Mucosa of rectum (tissue), 2 donors: ENCODE measurements around the gene FAM83G.

Experiments
- H3K27ac ChIP-seq, 2 donors: one replicate each; pipeline ENCODE4 v1.7.0; 2013; ENCODE audit warnings: inconsistent platforms in 2 of 2, low read depth in 2 of 2, low read length in 2 of 2
- H3K27me3 ChIP-seq, 2 donors: one replicate each; pipeline ENCODE4 v1.7.0; 2013; ENCODE audit warnings: low read length in 2 of 2; ENCODE audit not compliant: control insufficient read depth in 2 of 2, insufficient read depth in 2 of 2
- H3K36me3 ChIP-seq, 2 donors: one replicate each; pipeline ENCODE4 v1.7.0; 2013; ENCODE audit warnings: low read length in 2 of 2; ENCODE audit not compliant: control insufficient read depth in 2 of 2, insufficient read depth in 2 of 2
- H3K4me1 ChIP-seq, 2 donors: one replicate each; pipeline ENCODE4 v1.7.0; 2013; ENCODE audit warnings: low read length in 2 of 2, mild to moderate bottlenecking in 1 of 2; ENCODE audit not compliant: control insufficient read depth in 2 of 2, insufficient read depth in 2 of 2
- H3K4me3 ChIP-seq, 2 donors: one replicate each; pipeline ENCODE4 v1.7.0; 2013; ENCODE audit warnings: low read length in 2 of 2
- H3K9ac ChIP-seq, 2 donors: one replicate each; pipeline ENCODE4 v1.7.0; 2013; ENCODE audit warnings: low read length in 2 of 2, low read depth in 1 of 2, mild to moderate bottlenecking in 1 of 2
- H3K9me3 ChIP-seq, 2 donors: one replicate each; pipeline ENCODE4 v1.7.0; 2013; ENCODE audit warnings: low read length in 2 of 2; ENCODE audit not compliant: control insufficient read depth in 2 of 2
- donor health status: healthy.
- donor health status: Normal muscosa, but diverticular disease.

Gene FAM83G

DNA sequence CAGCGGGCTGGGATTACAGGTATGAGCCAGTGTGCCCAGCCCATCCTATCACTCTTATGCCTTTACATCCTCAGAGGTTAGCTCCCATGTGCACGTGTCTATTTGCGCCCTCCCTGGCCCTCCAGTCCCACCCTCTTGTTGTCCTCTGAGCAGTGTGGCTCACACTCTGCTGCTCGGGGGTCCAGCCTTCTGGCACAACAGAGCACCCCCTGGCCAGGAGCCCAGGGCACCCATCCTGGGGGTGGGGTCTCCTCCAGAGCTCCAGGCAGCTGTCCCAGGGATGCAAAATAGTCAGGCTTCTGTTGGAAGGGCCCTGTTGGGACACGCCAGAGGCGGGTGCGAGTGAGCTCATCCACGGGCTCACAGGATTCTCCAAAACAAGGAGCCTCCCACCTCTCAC is 11.7 kb upstream of the FAM83G start:
- H3K4me3 ChIP-seq: no peak overlapping the region
- H3K36me3 ChIP-seq: no peaks in the 10 kb centered on the region
- H3K9me3 ChIP-seq: no peaks in the 10 kb centered on the region
- H3K9ac ChIP-seq: no peak overlapping the region
- no peak overlapping the region for H3K27ac ChIP-seq
- H3K27me3 ChIP-seq: no peaks in the 10 kb centered on the region
- peaks cover 13 to 25% of the 10 kb centered on the region in 2 donors for H3K4me1 ChIP-seq

DNA sequence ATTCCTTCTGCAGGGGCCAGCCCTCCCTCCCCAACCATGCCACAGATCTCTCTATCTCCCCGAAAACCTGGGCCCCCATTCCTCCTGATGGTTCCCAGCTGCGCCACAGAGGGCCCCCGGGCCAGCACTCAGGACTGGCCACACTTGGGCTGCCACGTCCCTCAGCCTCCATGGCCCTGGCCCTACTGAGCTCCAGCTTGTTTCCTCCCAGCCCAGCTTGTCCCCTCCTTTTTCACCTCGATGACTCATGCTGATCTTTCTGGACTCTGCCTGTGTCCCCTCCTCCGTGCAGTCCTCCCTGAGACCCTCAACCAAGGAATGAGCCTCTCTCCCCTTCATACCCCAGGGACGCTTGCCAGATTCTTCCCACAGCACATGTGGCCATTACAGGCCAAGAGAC is 10.9 kb upstream of the FAM83G start:
- H3K36me3 ChIP-seq: no peaks in the 10 kb centered on the region
- H3K4me3 ChIP-seq: no peak overlapping the region
- H3K9ac ChIP-seq: no peak overlapping the region
- no peaks in the 10 kb centered on the region for H3K27me3 ChIP-seq
- no peak overlapping the region for H3K27ac ChIP-seq
- H3K4me1 ChIP-seq: peaks cover 20 to 33% of the 10 kb centered on the region in 2 donors
- no peaks in the 10 kb centered on the region for H3K9me3 ChIP-seq

DNA sequence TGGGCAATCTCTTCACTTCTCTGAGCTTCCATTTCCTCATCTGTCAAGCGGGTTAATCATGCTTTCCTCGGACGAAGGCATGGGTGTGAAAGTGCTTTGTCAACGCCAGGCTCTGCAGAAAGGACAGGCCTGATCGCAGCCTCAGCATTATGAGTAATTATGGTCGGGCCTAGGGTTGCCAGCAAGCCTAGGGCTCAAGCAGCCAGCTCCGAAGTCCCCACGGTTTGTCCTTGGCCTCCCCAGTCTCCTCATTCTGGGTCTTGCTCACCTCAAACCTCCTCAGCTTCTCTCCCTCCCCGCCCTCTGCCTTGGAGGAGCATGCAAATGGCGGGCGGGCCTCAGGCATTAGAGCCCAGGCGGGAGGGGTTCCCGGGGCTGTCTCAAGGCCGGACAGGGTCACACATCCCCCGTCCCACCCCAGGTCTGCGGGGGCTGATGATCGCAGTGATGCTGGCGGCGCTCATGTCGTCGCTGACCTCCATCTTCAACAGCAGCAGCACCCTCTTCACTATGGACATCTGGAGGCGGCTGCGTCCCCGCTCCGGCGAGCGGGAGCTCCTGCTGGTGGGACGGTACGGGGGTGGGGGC is 10.2 kb upstream of the FAM83G start:
- H3K4me3 ChIP-seq: no peak overlapping the region
- H3K27me3 ChIP-seq: no peaks in the 10 kb centered on the region
- H3K9ac ChIP-seq: no peak overlapping the region
- no peak overlapping the region for H3K27ac ChIP-seq
- no peaks in the 10 kb centered on the region for H3K9me3 ChIP-seq
- no peaks in the 10 kb centered on the region for H3K36me3 ChIP-seq
- H3K4me1 ChIP-seq: peaks cover 24 to 35% of the 10 kb centered on the region in 2 donors

DNA sequence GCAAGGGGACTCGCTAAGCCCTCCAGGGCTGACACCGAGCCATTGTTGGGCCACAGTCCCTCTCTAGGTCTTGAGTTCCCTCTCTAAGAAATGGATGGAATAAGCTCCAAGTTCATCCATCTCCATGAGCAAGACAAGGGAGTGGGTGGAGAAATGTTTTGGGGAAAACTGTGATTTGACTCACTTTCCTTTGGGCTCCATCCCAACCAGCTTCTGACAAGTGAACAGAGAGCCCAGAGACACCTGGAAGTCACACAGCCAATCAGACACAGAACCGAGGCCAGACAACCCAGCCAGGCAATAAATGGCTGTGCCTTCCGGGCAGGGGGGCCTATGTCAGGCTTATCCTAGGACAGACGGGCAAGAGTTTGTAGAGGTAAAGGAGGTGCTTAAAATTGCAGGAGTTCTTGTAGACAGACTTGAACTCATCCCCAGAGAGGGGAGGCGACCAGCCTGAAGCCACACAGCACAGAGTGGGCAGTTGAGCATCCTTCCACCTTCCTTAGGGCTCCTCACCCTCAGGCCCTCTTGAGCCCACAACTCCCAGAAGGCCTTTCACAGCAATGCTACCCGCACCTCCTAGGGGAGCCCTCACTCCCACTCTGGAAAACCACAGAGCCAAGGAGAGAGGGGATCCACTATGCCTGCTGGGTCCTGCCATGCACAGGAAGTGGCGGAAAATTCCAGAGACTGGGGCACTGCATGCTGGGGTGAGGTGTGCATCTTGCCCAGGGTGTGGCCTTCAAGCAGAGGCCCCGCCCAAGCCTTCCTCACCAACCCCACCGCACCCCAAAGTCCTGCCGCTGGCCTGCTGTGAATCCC is 9.5 kb upstream of the FAM83G start:
- H3K9me3 ChIP-seq: no peaks in the 10 kb centered on the region
- H3K27ac ChIP-seq: no peak overlapping the region
- H3K36me3 ChIP-seq: no peaks in the 10 kb centered on the region
- H3K27me3 ChIP-seq: no peaks in the 10 kb centered on the region
- no peak overlapping the region for H3K4me3 ChIP-seq
- H3K9ac ChIP-seq: no peak overlapping the region
- peaks cover 24 to 35% of the 10 kb centered on the region in 2 donors for H3K4me1 ChIP-seq

DNA sequence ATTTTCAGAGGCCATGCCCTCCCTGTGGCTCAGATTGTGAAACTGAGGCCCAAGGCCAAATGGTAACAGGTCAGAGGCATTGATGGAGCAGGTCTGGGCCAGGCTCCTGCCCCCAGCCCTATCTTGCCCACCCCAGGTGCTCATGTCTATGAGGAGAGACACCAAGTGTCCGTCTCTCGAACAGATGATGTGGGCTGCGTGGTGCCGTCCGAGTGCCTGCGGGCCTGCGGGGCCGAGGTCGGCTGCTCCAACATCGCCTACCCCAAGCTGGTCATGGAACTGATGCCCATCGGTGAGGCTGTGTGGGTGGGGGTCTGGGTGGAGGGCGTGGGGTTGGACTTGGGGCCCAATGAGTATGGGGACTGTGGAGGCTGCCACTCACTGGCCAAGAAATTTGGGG is 8.7 kb upstream of the FAM83G start:
- peaks cover 24 to 33% of the 10 kb centered on the region in 2 donors for H3K4me1 ChIP-seq
- H3K36me3 ChIP-seq: no peaks in the 10 kb centered on the region
- H3K9me3 ChIP-seq: no peaks in the 10 kb centered on the region
- no peak overlapping the region for H3K9ac ChIP-seq
- no peaks in the 10 kb centered on the region for H3K27me3 ChIP-seq
- no peak overlapping the region for H3K4me3 ChIP-seq
- H3K27ac ChIP-seq: no peak overlapping the region

DNA sequence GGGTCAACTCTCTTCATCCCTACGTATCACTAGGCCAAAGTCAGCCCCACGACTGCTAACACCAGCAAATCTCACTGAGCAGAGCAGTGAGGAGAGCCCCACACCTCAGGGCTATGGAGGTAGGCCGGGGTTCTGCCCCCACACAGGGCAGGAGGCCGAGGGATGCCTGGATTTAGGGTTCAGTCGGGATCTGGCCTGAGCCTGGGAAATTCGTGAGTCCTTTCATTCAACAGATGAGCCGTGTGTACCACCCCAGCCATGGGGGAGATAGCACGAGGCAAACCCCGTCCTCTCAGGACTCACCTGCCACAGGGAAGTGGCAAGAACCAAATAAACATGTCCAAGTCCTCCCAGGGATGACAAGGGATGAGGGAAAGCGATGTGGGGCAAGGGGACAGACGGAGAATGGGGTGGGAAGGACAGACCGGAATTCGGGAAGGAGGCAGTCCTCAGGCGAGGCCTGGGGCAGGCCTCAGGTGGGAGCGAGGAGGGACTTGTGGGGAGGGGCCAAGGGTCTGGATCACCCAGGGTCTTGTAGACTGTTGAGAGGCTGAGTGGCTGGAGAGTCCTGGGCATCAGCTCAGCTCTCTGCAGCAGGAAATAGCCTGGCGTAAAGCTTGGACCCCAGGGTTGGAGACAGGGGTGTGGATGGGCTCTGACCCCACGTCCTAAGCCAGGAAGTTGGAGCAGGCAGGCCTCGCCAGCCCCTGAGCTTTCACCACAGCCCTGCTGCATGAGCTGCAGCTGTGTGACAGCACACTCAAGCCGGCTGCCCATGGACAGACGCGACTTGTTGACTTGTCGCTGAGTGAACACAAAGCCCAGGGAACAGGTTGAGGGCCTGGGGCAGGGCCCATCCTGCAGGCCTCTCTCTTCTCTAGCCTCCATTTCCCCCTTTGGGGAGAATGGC is 7.9 kb upstream of the FAM83G start:
- peak overlapping the region in 1 of 2 donors; percentile 83 for H3K27ac ChIP-seq
- H3K36me3 ChIP-seq: no peaks in the 10 kb centered on the region
- H3K9me3 ChIP-seq: no peaks in the 10 kb centered on the region
- peak overlapping the region; percentile 47 to 67 for H3K9ac ChIP-seq
- no peaks in the 10 kb centered on the region for H3K27me3 ChIP-seq
- H3K4me3 ChIP-seq: no peak overlapping the region
- peaks cover 24 to 26% of the 10 kb centered on the region in 2 donors for H3K4me1 ChIP-seq

DNA sequence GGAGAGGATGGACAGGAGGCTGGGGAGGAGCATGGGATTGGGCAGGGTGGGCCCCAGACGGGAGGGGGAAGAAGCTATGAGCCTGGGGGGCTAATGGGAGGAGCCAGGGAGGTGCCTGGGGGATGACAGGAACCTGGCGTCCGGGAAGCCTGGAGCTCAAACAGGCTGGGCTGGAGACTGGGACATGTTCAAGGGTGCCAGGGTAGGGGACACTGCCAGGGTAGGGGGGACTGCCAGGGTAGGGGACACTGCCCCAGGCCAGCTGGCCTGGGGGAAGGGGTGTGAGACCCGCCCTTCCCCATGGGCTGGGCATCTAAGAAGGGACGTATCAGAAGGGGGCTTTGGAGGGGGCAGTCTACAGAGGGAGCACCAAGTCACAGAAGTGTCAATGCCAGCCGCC is 7.0 kb upstream of the FAM83G start:
- Histone ChIP-seq H3K4me1 (peaks cover 22 to 24% of the 10 kb centered on the region in 2 donors), H3K27ac (peak overlapping the region; percentile 82 to 83), H3K36me3 (no peaks in the 10 kb centered on the region), H3K4me3 (no peak overlapping the region), H3K9ac (peak overlapping the region; percentile 52 to 67), H3K9me3 (no peaks in the 10 kb centered on the region), H3K27me3 (no peaks in the 10 kb centered on the region)

DNA sequence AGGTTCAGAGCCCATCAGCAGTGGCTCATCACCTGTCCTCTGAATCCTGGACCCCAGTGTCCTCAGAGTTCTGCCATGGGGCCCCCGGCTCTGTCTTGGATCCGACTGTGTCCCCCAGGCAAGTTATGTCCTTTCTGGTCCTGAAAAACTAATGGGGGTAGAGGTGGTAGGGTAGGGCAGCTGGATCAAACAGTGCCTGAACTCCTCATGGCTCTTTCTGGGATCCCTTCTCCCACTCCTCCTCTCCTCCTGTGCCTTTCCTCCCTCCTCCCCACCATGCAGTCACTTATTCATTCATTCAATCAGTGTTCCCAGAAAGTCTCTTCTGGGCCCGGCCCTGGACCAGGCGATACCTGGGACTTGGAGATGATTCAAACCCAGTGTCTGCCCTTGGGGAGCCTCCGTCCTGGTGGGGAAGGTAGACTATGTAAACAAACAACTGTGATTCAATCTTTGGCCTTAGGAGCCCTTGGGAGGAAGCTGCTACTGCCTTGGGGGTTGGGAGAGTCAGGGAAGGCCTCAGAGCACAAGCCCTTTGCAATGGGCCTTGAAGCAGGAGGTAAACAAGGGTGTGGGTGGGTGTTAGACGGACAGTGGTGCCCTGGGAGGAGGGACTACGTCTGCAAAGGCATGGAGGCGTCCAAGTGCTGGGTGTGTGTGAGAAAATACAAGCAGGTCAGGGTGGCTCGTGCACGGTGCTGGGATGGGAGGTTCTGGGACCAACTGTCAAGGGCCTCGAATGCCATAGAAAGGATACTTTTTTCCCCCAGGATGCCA is 6.4 kb upstream of the FAM83G start:
- H3K9me3 ChIP-seq: no peaks in the 10 kb centered on the region
- no peaks in the 10 kb centered on the region for H3K36me3 ChIP-seq
- H3K4me3 ChIP-seq: no peak overlapping the region
- H3K4me1 ChIP-seq: peaks cover 22 to 24% of the 10 kb centered on the region in 2 donors
- peak overlapping the region; percentile 52 to 67 for H3K9ac ChIP-seq
- peak overlapping the region; percentile 82 to 83 for H3K27ac ChIP-seq
- H3K27me3 ChIP-seq: no peaks in the 10 kb centered on the region

DNA sequence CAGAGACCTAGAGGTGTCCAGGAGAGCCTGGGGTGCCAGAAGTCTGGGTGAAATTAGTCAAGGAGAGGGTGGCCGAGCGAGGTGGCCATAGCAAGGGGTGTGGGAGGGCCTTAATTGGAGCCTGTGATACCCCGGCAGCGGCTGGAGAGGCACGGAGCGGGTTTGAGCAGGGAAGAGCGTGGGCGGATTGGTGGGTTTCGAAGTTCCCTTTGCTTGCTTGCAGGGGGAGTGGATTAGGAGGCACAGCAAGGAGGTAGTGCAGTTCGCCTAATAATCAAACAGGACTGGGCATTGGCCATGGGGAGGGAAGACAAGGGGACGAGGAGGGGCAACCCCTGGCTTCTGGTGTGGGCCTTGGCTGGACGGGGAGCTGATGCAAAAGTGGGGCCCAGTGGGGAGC is 5.4 kb upstream of the FAM83G start:
- H3K9me3 ChIP-seq: no peaks in the 10 kb centered on the region
- H3K27me3 ChIP-seq: no peaks in the 10 kb centered on the region
- H3K27ac ChIP-seq: peak overlapping the region in 1 of 2 donors; percentile 83
- H3K4me1 ChIP-seq: peaks cover 26 to 28% of the 10 kb centered on the region in 2 donors
- no peak overlapping the region for H3K4me3 ChIP-seq
- H3K36me3 ChIP-seq: no peaks in the 10 kb centered on the region
- no peak overlapping the region for H3K9ac ChIP-seq
